ENCODE data around the gene SIN3B. TPM values are rescaled to one million over a fixed set of nuclear protein-coding genes. Genes with fewer than 3 reads are reported as not detected.

Gene SIN3B
- total RNA-seq, 1 donor from 2014 or later = 89.6 TPM

GRCh38 chr19:16903347-16903746, 74.1 kb downstream of the SIN3B start:
- Mint-ChIP-seq H3K27ac (no peak overlapping the region), H3K27me3 (peaks cover 6% of the 10 kb centered on the region), H3K4me1 (ENCODE audit: low read depth) (no peaks in the 10 kb centered on the region), H3K36me3 (ENCODE audit: insufficient read depth) (peaks cover under 1% of the 10 kb centered on the region), H3K9me3 (ENCODE audit: low read depth) (no peaks in the 10 kb centered on the region), H3K4me3 (ENCODE audit: low read depth) (no peak overlapping the region)
- no peak for DNase-seq (ENCODE audit: low spot score, unreplicated experiment)
- TF ChIP-seq CTCF (IDR thresholded peaks at IDR 0.05; ENCODE audit: unreplicated experiment) = no peak

GRCh38 chr19:16904599-16904998, 75.4 kb downstream of the SIN3B start:
- DNase-seq (ENCODE audit: low spot score, unreplicated experiment) = no peak
- no peaks in the 10 kb centered on the region for H3K27me3 Mint-ChIP-seq
- H3K27ac Mint-ChIP-seq = no peak overlapping the region
- H3K4me3 Mint-ChIP-seq (ENCODE audit: low read depth) = no peak overlapping the region
- no peaks in the 10 kb centered on the region for H3K9me3 Mint-ChIP-seq (ENCODE audit: low read depth)
- no peaks in the 10 kb centered on the region for H3K36me3 Mint-ChIP-seq (ENCODE audit: insufficient read depth)
- no peak for TF ChIP-seq CTCF (IDR thresholded peaks at IDR 0.05; ENCODE audit: unreplicated experiment)
- no peaks in the 10 kb centered on the region for H3K4me1 Mint-ChIP-seq (ENCODE audit: low read depth)

- peaks cover 19% of the 10 kb centered on the region for H3K36me3 Mint-ChIP-seq (ENCODE audit: insufficient read depth)
- no peak for DNase-seq (ENCODE audit: low spot score, unreplicated experiment)
- no peak for TF ChIP-seq CTCF (IDR thresholded peaks at IDR 0.05; ENCODE audit: unreplicated experiment)
- no peak overlapping the region for H3K4me3 Mint-ChIP-seq (ENCODE audit: low read depth)
- H3K27ac Mint-ChIP-seq = no peak overlapping the region
- no peaks in the 10 kb centered on the region for H3K4me1 Mint-ChIP-seq (ENCODE audit: low read depth)
- H3K9me3 Mint-ChIP-seq (ENCODE audit: low read depth) = peaks cover 16% of the 10 kb centered on the region
- H3K27me3 Mint-ChIP-seq = no peaks in the 10 kb centered on the region
Observed at GRCh38 chr19:16908759-16909158, 79.6 kb downstream of the SIN3B start.

- peaks cover 31% of the 10 kb centered on the region for H3K36me3 Mint-ChIP-seq (ENCODE audit: insufficient read depth)
- no peaks in the 10 kb centered on the region for H3K4me1 Mint-ChIP-seq (ENCODE audit: low read depth)
- H3K4me3 Mint-ChIP-seq (ENCODE audit: low read depth) = no peak overlapping the region
- TF ChIP-seq CTCF (IDR thresholded peaks at IDR 0.05; ENCODE audit: unreplicated experiment) = no peak
- H3K27ac Mint-ChIP-seq = no peak overlapping the region
- DNase-seq (ENCODE audit: low spot score, unreplicated experiment) = no peak
- peaks cover 19% of the 10 kb centered on the region for H3K9me3 Mint-ChIP-seq (ENCODE audit: low read depth)
- H3K27me3 Mint-ChIP-seq = no peaks in the 10 kb centered on the region
Observed at GRCh38 chr19:16911046-16911445, 81.8 kb downstream of the SIN3B start.

- Mint-ChIP-seq H3K4me1 (ENCODE audit: low read depth) (no peaks in the 10 kb centered on the region), H3K27me3 (no peaks in the 10 kb centered on the region), H3K27ac (no peak overlapping the region), H3K4me3 (ENCODE audit: low read depth) (no peak overlapping the region), H3K36me3 (ENCODE audit: insufficient read depth) (peaks cover 37% of the 10 kb centered on the region), H3K9me3 (ENCODE audit: low read depth) (peaks cover 19% of the 10 kb centered on the region)
- no peak for TF ChIP-seq CTCF (IDR thresholded peaks at IDR 0.05; ENCODE audit: unreplicated experiment)
- no peak for DNase-seq (ENCODE audit: low spot score, unreplicated experiment)
Observed at GRCh38 chr19:16912780-16913179, 83.6 kb downstream of the SIN3B start.
